ENCODE measurements around the gene ARFIP1. TPM values are rescaled to one million over a fixed set of nuclear protein-coding genes. Genes with fewer than 3 reads are reported as not detected.

ARFIP1 gene
- total RNA-seq, 2 experiments from 2014 or later: 20.1 to 25.0 TPM

DNA sequence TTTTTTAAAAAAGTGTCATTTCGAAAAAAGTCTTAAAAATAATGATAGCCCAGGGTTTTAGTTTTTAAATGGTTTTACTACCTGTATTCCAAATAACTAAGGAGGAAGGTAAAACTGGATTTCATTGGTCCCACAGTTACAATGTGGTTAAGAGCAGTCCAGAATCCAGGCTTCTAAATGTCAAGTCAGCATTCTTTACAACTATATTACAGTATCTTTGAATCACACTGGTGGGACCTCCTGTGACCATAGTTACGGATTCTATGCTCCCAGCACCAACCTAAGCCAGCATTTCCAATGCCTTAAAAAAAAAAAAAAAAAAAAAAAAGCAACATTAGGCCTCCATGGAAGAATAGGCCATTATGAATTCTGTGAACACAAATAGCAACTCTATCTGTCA is 6.4 kb upstream of the ARFIP1 start:
- Mint-ChIP-seq H3K36me3 (peaks cover 1% of the 10 kb centered on the region), H3K4me3 (no peak overlapping the region), H3K4me1 (peaks cover 21% of the 10 kb centered on the region), H3K27me3 (peaks cover 7% of the 10 kb centered on the region), H3K9me3 (ENCODE audit: low read depth) (no peaks in the 10 kb centered on the region), H3K27ac (no peak overlapping the region)
- CTCF ChIA-PET: no interaction called here
- no peak for DNase-seq
- no peak for ATAC-seq

DNA sequence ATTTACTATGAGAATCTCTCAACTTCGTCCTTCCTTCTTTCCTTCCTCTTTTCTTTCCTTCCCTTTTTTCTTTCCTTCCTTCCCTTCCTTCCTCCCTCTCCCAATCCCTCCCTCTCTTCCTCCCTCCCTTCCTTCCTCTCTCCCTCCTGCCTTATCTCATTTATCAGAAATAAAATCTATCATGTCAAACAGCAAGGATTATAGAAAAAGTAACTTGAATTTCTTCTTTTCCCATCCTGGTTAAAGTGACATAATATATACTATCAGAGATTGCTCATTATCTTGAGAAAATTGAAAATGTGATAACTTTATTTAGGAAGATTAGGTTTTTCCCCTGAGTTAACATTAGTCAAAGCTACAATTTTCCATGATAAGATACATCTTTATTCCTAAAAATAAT is 5.8 kb upstream of the ARFIP1 start:
- ATAC-seq (no peak), DNase-seq (no peak)
- CTCF ChIA-PET: no interaction called here
- H3K4me3 Mint-ChIP-seq: no peak overlapping the region
- peaks cover 27% of the 10 kb centered on the region for H3K4me1 Mint-ChIP-seq
- peaks cover 7% of the 10 kb centered on the region for H3K27me3 Mint-ChIP-seq
- H3K27ac Mint-ChIP-seq: no peak overlapping the region
- H3K9me3 Mint-ChIP-seq (ENCODE audit: low read depth): no peaks in the 10 kb centered on the region
- peaks cover 1% of the 10 kb centered on the region for H3K36me3 Mint-ChIP-seq

DNA sequence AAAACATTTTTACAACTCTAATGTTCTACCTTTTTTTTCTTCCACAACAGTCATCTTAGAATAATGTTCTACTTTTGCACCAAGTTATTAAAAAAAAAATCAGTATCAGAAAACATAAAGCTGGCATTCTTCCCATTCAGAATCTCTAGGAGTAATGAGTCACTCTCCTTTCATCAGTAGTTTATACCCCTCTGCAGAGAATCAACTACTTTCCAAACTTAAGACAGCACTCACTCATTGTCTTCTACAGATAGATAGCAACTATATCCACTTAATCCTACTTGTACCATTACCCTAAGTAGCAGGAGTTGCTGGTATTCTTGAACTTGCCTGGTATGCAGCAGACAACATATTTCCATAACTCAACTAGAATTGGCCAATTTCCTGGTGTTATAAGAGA is 3.4 kb upstream of the ARFIP1 start:
- ATAC-seq (no peak), DNase-seq (no peak)
- Mint-ChIP-seq H3K4me1 (peaks cover 33% of the 10 kb centered on the region), H3K27me3 (peaks cover 7% of the 10 kb centered on the region), H3K4me3 (no peak overlapping the region), H3K36me3 (peaks cover 1% of the 10 kb centered on the region), H3K27ac (no peak overlapping the region), H3K9me3 (ENCODE audit: low read depth) (no peaks in the 10 kb centered on the region)
- CTCF ChIA-PET: no interaction called here

DNA sequence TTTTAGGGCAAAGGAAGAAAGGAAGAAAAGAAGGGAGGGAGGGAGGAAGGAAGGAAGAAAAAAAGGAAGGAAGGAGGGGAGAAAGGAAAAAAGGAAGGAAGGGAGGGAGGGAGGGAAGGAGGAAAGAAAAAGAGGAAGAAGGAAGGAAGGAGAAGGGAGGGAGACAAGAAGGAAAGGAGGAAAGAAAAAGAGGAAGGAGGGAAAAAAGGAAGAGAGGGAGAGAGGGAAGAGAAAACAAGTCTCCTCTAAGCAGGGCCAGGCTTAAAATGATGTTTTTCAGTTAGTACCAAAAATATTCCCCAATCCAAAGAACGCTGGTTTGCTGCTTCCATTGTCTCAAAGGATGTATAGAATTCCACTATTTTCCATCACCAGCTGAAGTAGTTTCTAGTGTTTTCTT is 2.3 kb upstream of the ARFIP1 start:
- CTCF ChIA-PET: interaction anchor here (1.3 kb wide), 1 partner anchor 71 kb away, joined by 3 read pairs; no protein-coding TSS in a partner anchor
- Mint-ChIP-seq H3K27ac (no peak overlapping the region), H3K4me3 (no peak overlapping the region), H3K36me3 (peaks cover 4% of the 10 kb centered on the region), H3K9me3 (ENCODE audit: low read depth) (no peaks in the 10 kb centered on the region), H3K4me1 (peaks cover 36% of the 10 kb centered on the region), H3K27me3 (peaks cover 7% of the 10 kb centered on the region)
- DNase-seq: no peak
- ATAC-seq: no peak

DNA sequence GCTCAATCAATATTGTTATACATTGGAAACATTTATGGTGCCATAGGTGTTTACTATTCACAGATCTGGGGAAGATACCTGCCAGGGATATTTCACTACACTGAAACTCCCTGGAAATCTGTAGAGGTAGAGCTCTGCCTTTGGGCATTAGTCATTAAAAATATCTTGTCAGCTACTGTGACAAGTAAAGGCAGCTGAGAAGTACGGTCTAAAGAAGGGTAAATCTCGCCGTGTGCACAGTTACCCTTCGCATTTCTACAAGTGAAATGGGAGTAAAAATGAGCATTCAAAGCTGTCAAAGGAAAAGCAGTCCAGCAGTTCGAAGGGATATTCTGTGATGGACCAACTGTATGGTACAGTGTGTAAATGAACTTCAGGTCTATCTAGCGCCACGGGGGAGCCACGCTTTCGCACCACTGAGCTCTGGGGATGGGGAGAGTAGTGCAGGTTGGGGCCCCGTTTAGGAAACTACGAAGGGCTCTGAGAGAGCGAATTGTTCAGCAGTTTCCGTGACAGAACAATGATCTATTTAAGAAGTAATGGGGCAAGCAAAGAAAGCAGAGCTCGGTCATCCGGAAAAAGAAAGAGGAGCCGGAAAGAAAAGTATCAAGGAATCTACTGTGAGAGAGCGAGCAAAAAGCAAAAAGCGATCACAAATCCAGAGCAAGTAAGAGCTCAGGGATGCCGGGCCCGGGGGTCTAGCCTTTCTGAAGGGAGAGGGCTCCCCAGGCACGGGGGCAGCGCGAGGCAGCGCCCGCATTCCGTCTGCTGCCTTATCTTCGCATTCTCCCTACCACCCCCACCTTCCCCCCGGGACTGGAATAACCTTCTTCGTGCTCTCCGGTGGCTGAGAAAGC is 870 bp upstream of the ARFIP1 start:
- ATAC-seq (peak; percentile 23), DNase-seq (peak; percentile 66)
- Mint-ChIP-seq H3K27ac (peak overlapping the region; percentile 91), H3K27me3 (peaks cover 7% of the 10 kb centered on the region), H3K4me1 (peaks cover 41% of the 10 kb centered on the region), H3K4me3 (peak overlapping the region; percentile 95), H3K9me3 (ENCODE audit: low read depth) (no peaks in the 10 kb centered on the region), H3K36me3 (peaks cover 4% of the 10 kb centered on the region)
- CTCF ChIA-PET: interaction anchor here (0.8 to 2.5 kb wide), 21 partner anchors 9 to 1680 kb away, joined by 3 to 9 read pairs (median 3); partner anchors contain the start of genes RPS3A and TMEM154

DNA sequence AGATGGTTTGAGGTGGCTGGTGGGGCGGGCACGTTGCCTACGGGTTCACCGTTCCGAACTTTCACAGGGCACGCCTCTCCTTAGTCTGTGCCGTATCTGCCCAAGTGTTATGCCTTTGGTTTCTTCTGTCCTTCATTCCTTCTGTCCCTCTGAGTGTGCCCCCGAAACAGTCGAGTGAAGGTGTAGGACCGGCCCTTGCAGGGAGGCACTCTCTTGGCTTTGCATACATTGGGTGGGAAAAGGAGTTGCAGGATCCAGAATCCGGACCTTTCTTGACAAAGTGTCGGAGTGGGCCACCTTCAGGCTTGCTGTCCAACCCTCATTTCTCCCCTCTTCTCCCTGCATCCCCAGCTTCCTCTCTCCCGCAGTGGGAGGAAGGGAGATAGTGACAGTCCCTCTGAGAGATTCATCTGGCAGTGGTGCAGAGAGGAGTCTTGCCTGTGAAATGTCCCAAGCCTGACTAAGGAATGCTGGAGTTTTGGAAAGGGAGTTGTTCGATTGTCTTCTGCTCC is 569 bp downstream of the ARFIP1 start:
- Mint-ChIP-seq H3K9me3 (ENCODE audit: low read depth) (no peaks in the 10 kb centered on the region), H3K27ac (peak overlapping the region; percentile 91), H3K4me1 (peaks cover 46% of the 10 kb centered on the region), H3K4me3 (peak overlapping the region; percentile 95), H3K27me3 (peaks cover 7% of the 10 kb centered on the region), H3K36me3 (peaks cover 9% of the 10 kb centered on the region)
- ATAC-seq (peak; percentile 61), DNase-seq (no peak)
- CTCF ChIA-PET: interaction anchor here (1.1 to 2.5 kb wide), 3 partner anchors 101 to 317 kb away, joined by 3 to 9 read pairs (median 8); partner anchors contain the start of gene TMEM154

DNA sequence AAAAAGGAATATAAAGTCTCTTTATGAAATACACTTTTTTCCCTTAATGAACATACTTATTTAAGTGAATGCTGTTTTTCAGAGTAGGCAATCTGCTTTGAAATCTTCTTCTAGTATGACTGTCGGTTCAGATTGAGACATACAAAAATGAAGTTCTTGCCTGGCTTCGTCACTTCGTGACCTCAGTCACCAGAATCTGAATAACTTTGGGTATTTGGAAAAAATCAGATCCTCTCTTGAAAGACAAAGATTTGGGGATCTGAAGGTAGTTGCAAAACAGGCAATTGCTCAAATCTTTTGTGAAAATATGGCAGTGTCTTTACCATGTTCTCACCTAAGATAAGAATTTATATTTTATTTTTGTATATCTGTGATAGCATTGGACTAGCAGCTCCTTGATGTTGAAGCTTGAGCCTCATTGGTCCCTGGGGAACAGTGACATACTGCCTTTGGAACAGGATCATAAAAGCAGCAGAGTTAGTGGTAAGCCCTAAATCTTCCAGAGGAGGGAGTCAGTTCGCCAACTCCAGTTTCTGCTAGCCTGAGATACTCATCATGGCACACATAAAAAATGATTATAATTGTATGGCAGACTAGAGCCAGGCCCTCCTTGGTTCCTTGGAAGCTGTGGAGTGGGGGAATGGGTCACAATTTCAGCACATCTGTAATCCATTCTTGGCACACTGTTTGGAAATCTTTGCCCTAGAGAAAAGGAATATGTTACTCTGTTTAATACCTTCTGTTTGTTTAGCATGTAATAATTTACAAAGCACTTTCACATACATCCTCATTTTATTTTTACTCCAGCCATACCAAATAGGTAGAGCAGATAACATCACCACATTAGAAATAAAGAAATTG is 5.0 kb downstream of the ARFIP1 start:
- Mint-ChIP-seq H3K9me3 (ENCODE audit: low read depth) (no peaks in the 10 kb centered on the region), H3K4me1 (peaks cover 48% of the 10 kb centered on the region), H3K36me3 (peaks cover 17% of the 10 kb centered on the region), H3K27me3 (no peaks in the 10 kb centered on the region), H3K4me3 (no peak overlapping the region), H3K27ac (no peak overlapping the region)
- DNase-seq (no peak), ATAC-seq (no peak)
- CTCF ChIA-PET: no interaction called here

DNA sequence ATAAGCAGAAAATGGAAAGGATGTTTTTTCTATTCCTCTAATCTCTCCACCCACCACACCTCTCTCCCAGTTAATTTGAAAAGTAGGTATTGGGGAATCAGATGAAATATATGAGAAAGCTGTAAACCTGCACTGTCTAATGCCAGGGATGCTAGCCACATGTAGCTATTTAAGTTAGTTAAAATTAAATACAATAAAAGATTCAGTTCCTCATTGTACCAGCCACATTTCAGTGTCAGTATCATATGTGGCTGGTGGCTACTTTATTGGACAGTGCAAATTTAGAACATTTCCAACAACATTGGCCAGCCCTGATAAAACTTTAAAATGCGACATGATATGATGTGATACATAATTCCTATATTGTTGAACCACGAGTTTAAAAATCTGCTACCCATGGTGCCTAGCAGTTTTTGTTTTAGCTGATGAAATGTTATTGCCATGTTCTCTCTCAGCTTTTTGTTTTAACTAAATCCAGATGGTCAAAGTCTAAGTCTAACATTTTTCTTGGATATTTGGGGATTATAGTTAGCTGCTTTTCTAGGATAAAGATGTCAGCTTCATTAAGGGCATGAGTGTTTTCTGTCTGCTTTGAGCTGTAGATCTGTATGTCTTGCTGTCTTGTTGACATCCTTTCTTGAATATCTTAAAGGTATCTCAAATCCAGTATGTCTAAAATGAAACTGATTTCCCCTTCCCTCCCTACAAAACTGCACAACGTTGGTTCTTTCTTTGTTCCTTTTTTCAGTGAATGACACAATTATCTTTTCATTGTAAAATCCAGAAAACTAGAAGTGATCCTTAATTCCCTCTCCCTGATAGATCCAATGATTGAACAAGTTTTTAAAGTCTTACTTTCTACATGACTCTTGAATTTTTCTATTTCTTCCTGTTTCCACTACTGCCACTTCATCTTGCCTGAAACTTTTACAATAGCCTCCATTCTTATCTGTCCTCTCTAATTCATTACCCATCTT is 6.2 kb downstream of the ARFIP1 start:
- peaks cover 43% of the 10 kb centered on the region for H3K4me1 Mint-ChIP-seq
- no peaks in the 10 kb centered on the region for H3K27me3 Mint-ChIP-seq
- ATAC-seq (no peak), DNase-seq (no peak)
- H3K4me3 Mint-ChIP-seq: peak overlapping the region; percentile 44
- peak overlapping the region; percentile 45 for H3K27ac Mint-ChIP-seq
- peaks cover 17% of the 10 kb centered on the region for H3K36me3 Mint-ChIP-seq
- CTCF ChIA-PET: no interaction called here
- no peaks in the 10 kb centered on the region for H3K9me3 Mint-ChIP-seq (ENCODE audit: low read depth)

DNA sequence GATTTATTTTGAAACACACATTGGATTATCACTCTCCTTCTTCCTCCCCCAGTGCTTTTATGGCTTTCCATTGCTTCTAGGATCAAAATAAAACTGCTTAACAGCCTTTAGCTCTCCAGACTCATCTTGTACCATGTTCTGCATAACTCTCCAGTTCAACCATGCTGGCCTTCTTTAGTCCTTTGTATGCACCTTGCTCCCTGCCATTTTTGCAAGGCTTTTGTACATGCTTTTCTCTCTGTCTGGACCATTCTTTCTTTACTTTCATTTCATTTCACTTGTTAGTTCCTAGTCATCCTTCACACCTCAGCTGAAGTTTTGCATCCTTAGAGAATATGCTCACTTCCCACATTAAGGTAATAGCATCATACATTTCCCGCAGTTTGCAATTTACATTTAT is 6.9 kb downstream of the ARFIP1 start:
- H3K27ac Mint-ChIP-seq: peak overlapping the region; percentile 45
- H3K9me3 Mint-ChIP-seq (ENCODE audit: low read depth): no peaks in the 10 kb centered on the region
- H3K27me3 Mint-ChIP-seq: no peaks in the 10 kb centered on the region
- ATAC-seq (no peak), DNase-seq (no peak)
- peak overlapping the region; percentile 44 for H3K4me3 Mint-ChIP-seq
- H3K36me3 Mint-ChIP-seq: peaks cover 17% of the 10 kb centered on the region
- CTCF ChIA-PET: interaction anchor here (0.8 kb wide), 1 partner anchor 149 kb away, joined by 3 read pairs; no protein-coding TSS in a partner anchor
- peaks cover 39% of the 10 kb centered on the region for H3K4me1 Mint-ChIP-seq

DNA sequence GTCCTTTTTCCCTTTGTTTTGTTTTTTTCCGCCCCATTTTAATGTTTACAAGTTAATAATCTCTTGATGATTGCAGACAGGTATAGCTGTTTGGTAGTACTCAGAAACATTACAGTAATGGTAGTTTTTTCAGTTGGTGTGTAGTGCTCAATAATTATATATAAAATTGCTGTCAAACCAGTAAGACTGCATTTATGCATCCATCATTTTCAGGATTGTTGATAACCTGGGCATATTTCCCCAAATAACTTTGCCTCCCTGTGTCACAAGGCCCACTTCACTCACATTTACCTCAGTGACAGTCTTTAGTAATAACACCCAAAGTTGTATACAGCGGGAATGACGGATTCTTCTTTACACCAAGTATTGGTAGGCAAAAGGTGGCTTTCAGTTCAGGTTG is 16.1 kb downstream of the ARFIP1 start:
- Mint-ChIP-seq H3K4me1 (peaks cover 2% of the 10 kb centered on the region), H3K9me3 (ENCODE audit: low read depth) (no peaks in the 10 kb centered on the region), H3K36me3 (peaks cover 15% of the 10 kb centered on the region), H3K4me3 (no peak overlapping the region), H3K27ac (no peak overlapping the region), H3K27me3 (no peaks in the 10 kb centered on the region)
- ATAC-seq: no peak
- DNase-seq: no peak
- CTCF ChIA-PET: no interaction called here

DNA sequence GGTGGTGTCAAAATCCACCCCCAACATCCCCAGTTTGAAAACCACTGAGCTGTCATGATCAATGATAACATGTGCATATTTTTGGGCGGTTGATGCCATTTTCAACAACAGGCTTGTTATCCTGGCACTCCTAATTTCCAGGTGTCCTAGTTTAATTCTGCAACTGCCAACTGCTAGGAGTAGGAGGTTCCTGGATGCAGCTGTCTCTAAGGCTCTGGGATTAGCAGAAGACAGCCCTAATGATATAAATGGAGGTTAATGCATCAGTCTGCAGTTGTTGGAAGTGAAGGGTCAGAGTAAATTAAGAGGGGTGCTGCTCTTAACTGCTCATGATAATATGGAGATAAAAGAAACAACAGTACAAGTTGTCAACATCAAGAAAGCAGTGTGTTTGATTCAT is 23.8 kb downstream of the ARFIP1 start:
- no peak for DNase-seq

DNA sequence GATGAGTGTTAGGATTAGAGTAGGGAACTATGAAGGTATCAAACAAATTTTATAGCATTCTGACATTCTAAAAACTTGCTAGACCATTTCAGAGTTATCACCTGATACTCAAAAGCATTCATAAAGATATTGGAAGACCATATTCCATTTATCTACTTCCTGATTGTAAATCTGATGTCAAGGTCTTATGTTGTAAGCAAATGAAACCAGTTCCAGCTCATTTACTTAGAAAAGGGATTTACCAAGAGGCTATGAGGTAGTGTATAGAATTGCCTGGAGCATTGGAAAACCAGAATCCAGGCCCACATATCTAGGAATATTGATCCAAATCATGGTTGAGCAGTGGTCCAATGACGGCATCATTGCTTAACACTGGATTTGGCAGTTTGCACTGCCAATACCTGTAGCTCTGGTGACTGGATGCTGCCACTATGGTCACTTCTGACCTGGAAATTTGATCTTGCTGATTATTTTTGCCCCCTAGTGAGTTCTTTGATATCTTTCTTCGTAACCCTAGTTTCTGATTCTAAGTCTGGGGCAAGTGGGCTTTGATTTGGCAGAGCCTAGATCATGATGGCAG is 25.4 kb downstream of the ARFIP1 start:
- no peak overlapping the region for H3K4me3 Mint-ChIP-seq
- CTCF ChIA-PET: no interaction called here
- H3K4me1 Mint-ChIP-seq: peaks cover 25% of the 10 kb centered on the region
- peaks cover 3% of the 10 kb centered on the region for H3K9me3 Mint-ChIP-seq (ENCODE audit: low read depth)
- H3K27me3 Mint-ChIP-seq: no peaks in the 10 kb centered on the region
- peaks cover 20% of the 10 kb centered on the region for H3K36me3 Mint-ChIP-seq
- no peak for DNase-seq
- no peak for ATAC-seq
- H3K27ac Mint-ChIP-seq: no peak overlapping the region

More for the DNA sequence above, 23.8 kb downstream of the ARFIP1 start:
- Mint-ChIP-seq H3K4me3 (no peak overlapping the region), H3K36me3 (peaks cover 12% of the 10 kb centered on the region), H3K4me1 (peaks cover 26% of the 10 kb centered on the region), H3K9me3 (ENCODE audit: low read depth) (peaks cover 2% of the 10 kb centered on the region), H3K27me3 (no peaks in the 10 kb centered on the region), H3K27ac (no peak overlapping the region)
- ATAC-seq: no peak
- CTCF ChIA-PET: no interaction called here
